CD4-positive, alpha-beta T cell treated with Interleukin-15 for 1 hour (primary cell): ENCODE results near the gene DAZL.

ENCODE experiments used
- DNase-seq: peaks from one replicate; pipeline ENCODE4 v3.0.0-alpha.2; 2020

Gene DAZL

GRCh38 chr3:16538507-16538906, 66.7 kb downstream of the DAZL start:
- no peak for DNase-seq

DNA sequence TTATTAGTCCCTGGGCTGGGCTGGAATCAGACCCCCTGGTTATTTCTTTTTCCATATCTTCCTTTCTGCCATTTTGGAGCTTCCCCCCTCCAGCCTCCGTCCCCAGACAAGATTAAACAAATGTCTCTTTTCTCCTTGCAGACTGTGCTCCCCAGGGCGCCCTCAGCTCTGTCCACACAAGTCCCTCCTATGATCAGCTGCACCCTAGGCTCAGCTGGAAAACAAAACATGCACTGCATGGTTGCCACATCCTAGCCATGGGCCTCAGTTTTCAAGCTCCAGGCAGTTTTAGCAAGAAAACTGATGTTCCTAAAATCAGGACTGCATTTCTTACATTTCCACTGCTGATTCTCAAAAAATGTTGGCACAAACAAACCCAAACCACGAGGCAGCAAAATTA, 68.2 kb downstream of the DAZL start:
- DNase-seq, result no peak
